Stomach smooth muscle (tissue), 2 donors: ENCODE measurements around the gene PIK3R4.

ENCODE experiments used
- H3K27ac ChIP-seq: one replicate; pipeline ENCODE4 v1.7.0; 2013; ENCODE audit warnings: mild to moderate bottlenecking, low read length, inconsistent platforms
- H3K27me3 ChIP-seq, 2 donors: one replicate each; pipeline ENCODE4 v1.7.0; 2013; ENCODE audit warnings: low read length in 2 of 2; ENCODE audit not compliant: insufficient read depth in 2 of 2, control insufficient read depth in 1 of 2
- H3K36me3 ChIP-seq, 2 donors: one replicate each; pipeline ENCODE4 v1.7.0; 2013; ENCODE audit warnings: low read length in 2 of 2; ENCODE audit not compliant: control insufficient read depth in 2 of 2, insufficient read depth in 2 of 2
- H3K4me1 ChIP-seq: one replicate; pipeline ENCODE4 v1.7.0; 2013; ENCODE audit warnings: low read length; ENCODE audit not compliant: control insufficient read depth, insufficient read depth
- H3K4me3 ChIP-seq, 2 donors: one replicate each; pipeline ENCODE4 v1.7.0; 2013; ENCODE audit warnings: low read length in 2 of 2
- H3K9ac ChIP-seq, 2 donors: one replicate each; pipeline ENCODE4 v1.7.0; 2013; ENCODE audit warnings: low read length in 2 of 2, mild to moderate bottlenecking in 1 of 2
- H3K9me3 ChIP-seq, 2 donors: one replicate each; pipeline ENCODE4 v1.7.0; 2013; ENCODE audit warnings: low read length in 2 of 2; ENCODE audit not compliant: control insufficient read depth in 2 of 2
- donor health status: healthy.
- donor health status: Pancreatic carcinoma.

Gene PIK3R4

DNA sequence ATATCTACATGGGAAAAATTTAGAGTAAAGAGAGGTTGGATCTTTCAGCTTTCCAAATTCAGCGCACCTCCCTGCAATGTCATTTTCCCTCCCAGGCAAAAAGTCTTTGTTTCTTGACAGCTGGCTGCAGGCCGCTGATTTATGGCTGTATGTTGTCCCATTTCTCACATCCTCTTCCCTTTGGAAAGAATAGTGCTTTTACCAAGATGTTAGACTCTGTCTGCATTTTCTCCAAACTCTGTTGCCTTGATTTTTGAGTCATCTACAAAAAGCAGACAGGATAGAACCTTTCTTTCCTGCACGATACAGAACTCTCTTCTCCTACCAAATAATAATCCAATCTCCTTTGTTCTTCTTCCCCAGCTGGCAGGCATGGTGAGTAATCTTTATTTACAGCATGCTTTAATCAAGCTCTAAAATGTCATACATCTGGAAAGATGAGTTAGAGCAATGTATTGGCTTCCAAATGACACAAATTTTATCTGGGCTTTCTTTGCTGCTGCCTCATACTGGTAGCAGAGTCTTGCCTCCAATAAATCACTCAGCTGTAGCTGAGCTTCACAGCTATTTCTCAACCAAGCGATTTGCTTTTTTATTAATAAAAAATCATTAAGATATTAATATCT, 101.9 kb downstream of the PIK3R4 start:
- Histone ChIP-seq H3K4me1 (no peaks in the 10 kb centered on the region), H3K27ac (no peak overlapping the region), H3K27me3 (no peaks in the 10 kb centered on the region), H3K9me3 (no peaks in the 10 kb centered on the region), H3K9ac (no peak overlapping the region), H3K36me3 (no peaks in the 10 kb centered on the region), H3K4me3 (no peak overlapping the region)

DNA sequence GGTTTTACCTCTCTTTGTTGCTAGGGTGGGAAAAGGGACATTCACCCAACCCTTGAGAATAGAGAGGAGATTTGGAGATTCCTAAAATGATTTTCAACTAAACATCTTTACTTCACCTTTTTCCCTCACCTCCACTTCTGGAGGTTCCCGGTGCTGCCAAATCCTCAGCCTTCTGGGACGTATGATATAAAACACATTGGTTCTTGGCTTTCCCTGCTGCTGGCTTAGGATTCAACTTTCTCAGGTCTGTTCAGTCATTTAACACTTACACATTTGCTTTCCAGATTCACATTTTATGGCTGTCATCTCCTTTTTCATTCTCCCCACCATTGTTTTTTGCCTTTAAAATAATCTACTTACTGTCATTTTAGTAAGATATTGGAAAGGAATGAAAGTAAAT, 106.6 kb downstream of the PIK3R4 start:
- no peak overlapping the region for H3K9ac ChIP-seq
- no peaks in the 10 kb centered on the region for H3K9me3 ChIP-seq
- no peaks in the 10 kb centered on the region for H3K4me1 ChIP-seq
- H3K36me3 ChIP-seq: no peaks in the 10 kb centered on the region
- no peak overlapping the region for H3K27ac ChIP-seq
- no peaks in the 10 kb centered on the region for H3K27me3 ChIP-seq
- no peak overlapping the region for H3K4me3 ChIP-seq

DNA sequence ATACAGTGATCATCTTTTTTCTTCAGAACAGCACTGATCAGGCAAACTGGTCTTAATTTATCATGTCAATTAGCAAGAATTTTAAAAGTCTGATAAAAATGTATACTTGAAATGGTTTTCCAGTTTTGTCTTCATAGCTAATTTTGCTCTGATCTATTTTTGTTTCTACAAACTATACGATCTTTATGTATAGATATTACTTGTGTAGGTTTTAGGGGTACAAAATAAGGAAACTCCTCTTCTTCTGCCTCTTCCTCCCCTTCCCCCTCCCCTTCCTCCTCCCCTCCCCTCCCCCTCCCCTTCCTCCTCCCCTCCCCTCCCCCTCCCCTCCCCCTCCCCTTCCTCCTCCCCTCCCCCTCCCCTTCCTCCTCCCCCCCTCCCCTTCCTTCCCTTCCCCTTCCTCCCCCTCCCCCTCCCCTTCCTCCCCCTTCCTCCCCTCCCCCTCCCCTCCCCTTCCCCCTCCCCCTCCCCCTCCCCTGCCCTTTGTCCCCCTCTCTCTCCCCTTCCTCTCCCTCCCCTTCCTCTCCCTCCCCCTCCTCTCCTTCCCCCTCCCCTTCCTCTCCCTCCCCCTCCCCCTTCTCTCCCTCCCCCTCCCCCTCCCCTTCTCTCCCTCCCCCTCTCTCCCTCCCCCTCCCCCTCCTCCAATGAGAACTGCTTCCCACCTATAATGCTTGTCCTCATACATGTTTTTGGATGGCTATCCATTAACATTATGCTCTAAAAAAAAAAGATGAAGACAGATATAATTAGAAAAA, 110.0 kb downstream of the PIK3R4 start:
- Histone ChIP-seq H3K4me1 (no peaks in the 10 kb centered on the region), H3K4me3 (no peak overlapping the region), H3K9me3 (no peaks in the 10 kb centered on the region), H3K27ac (no peak overlapping the region), H3K36me3 (no peaks in the 10 kb centered on the region), H3K27me3 (no peaks in the 10 kb centered on the region), H3K9ac (no peak overlapping the region)

DNA sequence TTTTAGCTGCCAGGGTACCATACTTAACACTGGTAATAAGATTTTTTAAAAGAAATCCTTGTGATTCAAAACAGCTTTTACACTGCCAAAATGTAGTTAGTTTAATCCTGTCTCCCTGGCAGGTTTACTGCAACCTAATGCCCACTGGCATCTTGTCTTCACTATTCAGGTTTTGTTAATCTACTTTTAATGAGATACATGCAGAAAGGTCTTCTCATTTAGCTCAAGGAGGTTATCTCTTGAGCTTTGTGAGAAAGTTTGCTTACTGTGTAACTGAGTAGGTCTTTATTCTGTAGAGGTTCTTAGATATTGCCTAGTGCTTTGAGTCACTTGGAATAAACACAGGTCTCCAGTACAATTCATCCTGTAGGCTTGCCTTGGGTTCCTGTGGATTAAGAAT, 110.7 kb downstream of the PIK3R4 start:
- Histone ChIP-seq H3K9me3 (no peaks in the 10 kb centered on the region), H3K27ac (no peak overlapping the region), H3K36me3 (no peaks in the 10 kb centered on the region)

DNA sequence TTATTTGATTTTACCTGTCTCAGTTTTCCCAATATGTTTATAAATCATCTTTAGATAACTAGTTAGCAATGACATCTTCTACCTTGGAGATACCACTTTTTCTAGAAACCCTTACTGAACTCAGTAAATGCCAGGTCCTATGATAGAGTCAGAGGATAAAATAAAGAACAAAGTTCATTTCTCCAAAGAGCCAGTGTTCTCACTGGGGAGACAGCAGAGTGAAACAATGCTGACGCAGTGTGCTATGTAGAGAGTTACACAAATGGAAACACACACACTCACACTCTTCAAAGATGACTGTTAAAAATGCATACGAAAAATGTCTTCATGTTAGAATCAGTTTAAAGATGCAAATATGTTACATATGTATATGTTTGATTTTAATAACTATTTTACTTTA, 111.3 kb downstream of the PIK3R4 start:
- Histone ChIP-seq H3K9me3 (no peaks in the 10 kb centered on the region), H3K9ac (no peak overlapping the region), H3K4me1 (no peaks in the 10 kb centered on the region), H3K36me3 (no peaks in the 10 kb centered on the region), H3K27ac (no peak overlapping the region), H3K4me3 (no peak overlapping the region), H3K27me3 (no peaks in the 10 kb centered on the region)

More for the DNA sequence above, 110.7 kb downstream of the PIK3R4 start:
- Histone ChIP-seq H3K4me3 (no peak overlapping the region), H3K4me1 (no peaks in the 10 kb centered on the region), H3K9ac (no peak overlapping the region), H3K27me3 (no peaks in the 10 kb centered on the region)
